Hematopoietic multipotent progenitor cell treated with erythropoietin and hydrocortisone succinate and interleukin-3 and kit ligand, for 4 days (in vitro differentiated cells): ENCODE measurements around the gene NPIPA8.
"Not testable (repeated sequence)": the region's sequence is repeated elsewhere in the genome, so short reads cannot be mapped to it uniquely, and the experiment has no call there.

Experiments
- DNase-seq: peaks from one replicate; pipeline ENCODE4 v3.0.0-alpha.2; 2015

Gene NPIPA8

GRCh38 chr16:18270171-18270570 lies 66.4 kb downstream of the NPIPA8 start:
- not testable (repeated sequence) for DNase-seq
